Measurements from ENCODE around the gene STRAP. TPM values are rescaled to one million over a fixed set of nuclear protein-coding genes. Genes with fewer than 3 reads are reported as not detected.

The STRAP gene
- total RNA-seq, 2 donors from 2014 or later: 188 to 362 TPM

- no peak overlapping the region for H3K27ac ChIP-seq (ENCODE audit: low read depth, low read length)
- no peak for TF ChIP-seq CTCF (conservative IDR thresholded peaks at IDR 0.05)
- H3K9me3 ChIP-seq (ENCODE audit: control insufficient read depth, low read length): no peaks in the 10 kb centered on the region
- WGBS, 2 experiments (ENCODE audit: insufficient coverage in 1 of 2, insufficient read length in 1 of 2): 94% methylated on average over 1 of the region's 1 CpG; no CpG with 5 or more reads in 1 of the 2 experiments
- H3K27me3 ChIP-seq (ENCODE audit: control insufficient read depth, insufficient read depth, low read length, poor library complexity, severe bottlenecking): no peaks in the 10 kb centered on the region
- H3K4me3 ChIP-seq (ENCODE audit: low read length): no peak overlapping the region
- Mint-ChIP-seq H3K36me3 (ENCODE audit: low read depth) (peaks cover 14% of the 10 kb centered on the region), H3K9me3 (peaks cover 21% of the 10 kb centered on the region), H3K4me1 (peaks cover 32% of the 10 kb centered on the region), H3K4me3 (no peak overlapping the region), H3K27me3 (ENCODE audit: insufficient read depth) (no peaks in the 10 kb centered on the region), H3K27ac (no peak overlapping the region)
- DNase-seq: no peak
- H3K36me3 ChIP-seq (ENCODE audit: control insufficient read depth, insufficient read depth, low read length): no peaks in the 10 kb centered on the region
- no peaks in the 10 kb centered on the region for H3K4me1 ChIP-seq (ENCODE audit: control insufficient read depth, insufficient read depth, low read length)
- no peak overlapping the region for H3K9ac ChIP-seq (ENCODE audit: extremely low read depth, low read length, poor library complexity, severe bottlenecking)
Measured at GRCh38 chr12:15875863-15876262, 6.3 kb upstream of the STRAP start.

- H3K4me3 ChIP-seq (ENCODE audit: low read length): no peak overlapping the region
- Mint-ChIP-seq H3K27ac (no peak overlapping the region), H3K9me3 (peaks cover 16% of the 10 kb centered on the region), H3K36me3 (ENCODE audit: low read depth) (peaks cover 17% of the 10 kb centered on the region), H3K27me3 (ENCODE audit: insufficient read depth) (no peaks in the 10 kb centered on the region), H3K4me3 (no peak overlapping the region), H3K4me1 (peaks cover 39% of the 10 kb centered on the region)
- no peak for DNase-seq
- no peaks in the 10 kb centered on the region for H3K4me1 ChIP-seq (ENCODE audit: control insufficient read depth, insufficient read depth, low read length)
- H3K36me3 ChIP-seq (ENCODE audit: control insufficient read depth, insufficient read depth, low read length): no peaks in the 10 kb centered on the region
- no peaks in the 10 kb centered on the region for H3K27me3 ChIP-seq (ENCODE audit: control insufficient read depth, insufficient read depth, low read length, poor library complexity, severe bottlenecking)
- H3K27ac ChIP-seq (ENCODE audit: low read depth, low read length): no peak overlapping the region
- WGBS, 2 experiments (ENCODE audit: insufficient coverage in 1 of 2, insufficient read length in 1 of 2): 84 to 92% methylated on average over 2 to 3 of the region's 3 CpGs
- TF ChIP-seq CTCF (conservative IDR thresholded peaks at IDR 0.05): no peak
- no peaks in the 10 kb centered on the region for H3K9me3 ChIP-seq (ENCODE audit: control insufficient read depth, low read length)
- H3K9ac ChIP-seq (ENCODE audit: extremely low read depth, low read length, poor library complexity, severe bottlenecking): no peak overlapping the region
Measured at GRCh38 chr12:15879413-15879812, 2.8 kb upstream of the STRAP start.

- Histone ChIP-seq H3K27me3 (ENCODE audit: control insufficient read depth, insufficient read depth, low read length, poor library complexity, severe bottlenecking) (no peaks in the 10 kb centered on the region), H3K9me3 (ENCODE audit: control insufficient read depth, low read length) (no peaks in the 10 kb centered on the region), H3K27ac (ENCODE audit: low read depth, low read length) (no peak overlapping the region), H3K4me3 (ENCODE audit: low read length) (peak overlapping the region; percentile 96), H3K36me3 (ENCODE audit: control insufficient read depth, insufficient read depth, low read length) (peaks cover 11% of the 10 kb centered on the region), H3K4me1 (ENCODE audit: control insufficient read depth, insufficient read depth, low read length) (no peaks in the 10 kb centered on the region), H3K9ac (ENCODE audit: extremely low read depth, low read length, poor library complexity, severe bottlenecking) (no peak overlapping the region)
- TF ChIP-seq CTCF (conservative IDR thresholded peaks at IDR 0.05): no peak
- WGBS, 2 experiments (ENCODE audit: insufficient coverage in 1 of 2, insufficient read length in 1 of 2): 93 to 98% methylated on average over 3 of the region's 3 CpGs
- Mint-ChIP-seq H3K27me3 (ENCODE audit: insufficient read depth) (no peaks in the 10 kb centered on the region), H3K36me3 (ENCODE audit: low read depth) (peaks cover 26% of the 10 kb centered on the region), H3K4me1 (peaks cover 44% of the 10 kb centered on the region), H3K9me3 (peaks cover 6% of the 10 kb centered on the region), H3K27ac (no peak overlapping the region), H3K4me3 (peak overlapping the region; percentile 97)
- no peak for DNase-seq
Measured at GRCh38 chr12:15880721-15881120, 1.5 kb upstream of the STRAP start.
